OCI-LY3 (cell line): Measurements from ENCODE around the gene MAPK8IP1.

Experiments
- H2AFZ ChIP-seq: fragments of 200-600, 300-600 bp; shearing (Covaris generic); 2 replicates; pipeline ENCODE4 v1.6.0; 2014; ENCODE audit warnings: antibody characterized with exemption, low read depth, low read length
- H3K27ac ChIP-seq: fragments of 200-600, 300-600 bp; sonication (generic); 2 replicates; pipeline ENCODE4 v1.5.1; 2014; ENCODE audit warnings: mild to moderate bottlenecking, low read length, moderate library complexity, mixed read lengths
- H3K27me3 ChIP-seq: fragments of 200-600, 300-600 bp; sonication (generic); 2 replicates; pipeline ENCODE4 v1.6.1; 2014; ENCODE audit warnings: low read depth, low read length, mixed read lengths
- H3K36me3 ChIP-seq: fragments of 200-600, 300-600 bp; sonication (generic); replicated peaks from 2 replicates; pipeline ENCODE3; 2014; ENCODE audit warnings: low read depth, low read length, mixed read lengths
- H3K4me1 ChIP-seq: fragments of 300-600, 200-600 bp; sonication (generic); 2 replicates; pipeline ENCODE4 v1.6.1; 2014; ENCODE audit warnings: low read length, mixed read lengths
- H3K4me2 ChIP-seq: fragments of 200-600, 300-600 bp; sonication (generic); 2 replicates; pipeline ENCODE4 v1.6.1; 2014; ENCODE audit warnings: low read length, mixed read lengths
- H3K4me3 ChIP-seq: fragments of 300-600, 200-600 bp; sonication (generic); 2 replicates; pipeline ENCODE4 v1.5.1; 2014; ENCODE audit warnings: antibody characterized with exemption, mild to moderate bottlenecking, low read length, moderate library complexity
- H3K79me2 ChIP-seq: fragments of 300-600, 200-600 bp; shearing (Covaris generic); 2 replicates; pipeline ENCODE4 v1.6.1; 2014; ENCODE audit warnings: mild to moderate bottlenecking, low read length, mixed read lengths
- H3K9ac ChIP-seq: fragments of 300-600, 200-600 bp; shearing (Covaris generic); 2 replicates; pipeline ENCODE4 v1.6.0; 2014; ENCODE audit warnings: mild to moderate bottlenecking, low read length, moderate library complexity
- H3K9me3 ChIP-seq: fragments of 200-600, 300-600 bp; shearing (Covaris generic); 2 replicates; pipeline ENCODE4 v1.6.1; 2014; ENCODE audit warnings: low read length, mixed read lengths; ENCODE audit not compliant: insufficient read depth
- H4K20me1 ChIP-seq: fragments of 200-600, 300-600 bp; sonication (generic); 2 replicates; pipeline ENCODE4 v1.6.1; 2016; ENCODE audit warnings: low read length, mixed read lengths; ENCODE audit not compliant: insufficient read depth
- CTCF ChIP-seq: fragments of 200-600, 300-600 bp; sonication (generic); IDR thresholded peaks from 2 replicates; pipeline ENCODE4 v1.5.1; 2014; ENCODE audit warnings: antibody characterized with exemption, low read length, low read depth
- EZH2phosphoT487 ChIP-seq: fragments of 200-600 bp; shearing (Covaris generic); IDR thresholded peaks from 2 replicates; pipeline ENCODE4 v1.6.1; 2018; ENCODE audit warnings: antibody characterized with exemption, mixed run types, low read depth

Gene MAPK8IP1

GRCh38 chr11:45906965-45907611 lies 21.6 kb downstream of the MAPK8IP1 start, which contains the start of gene FREY1:
FREY1 (minus strand) TSS chr11:45907271; CDS start chr11:45907245, 26 bp downstream.
- no peak within 1 kb of the TSS for H3K4me3 ChIP-seq
- H3K36me3 ChIP-seq = no peaks in the 10 kb centered on the region
- H3K27me3 ChIP-seq = no peaks in the 10 kb centered on the region
- H4K20me1 ChIP-seq = no peaks in the 10 kb centered on the region
- H3K4me2 ChIP-seq = no peak within 1 kb of the TSS
- H2AFZ ChIP-seq = no peak within 1 kb of the TSS
- H3K27ac ChIP-seq = no peak within 1 kb of the TSS
- H3K9ac ChIP-seq = no peak within 1 kb of the TSS
- H3K9me3 ChIP-seq = no peaks in the 10 kb centered on the region
- TF ChIP-seq EZH2phosphoT487 (no peak), CTCF (no peak)
- no peaks in the 10 kb centered on the region for H3K79me2 ChIP-seq
- H3K4me1 ChIP-seq = no peaks in the 10 kb centered on the region; the same call in 1 of the 2 replicates

- H3K27ac ChIP-seq = no peak overlapping the region
- no peaks in the 10 kb centered on the region for H3K36me3 ChIP-seq
- H3K4me1 ChIP-seq = no peaks in the 10 kb centered on the region; the same call in 1 of the 2 replicates
- H3K9ac ChIP-seq = no peak overlapping the region
- H2AFZ ChIP-seq = no peak overlapping the region
- H4K20me1 ChIP-seq = no peaks in the 10 kb centered on the region
- no peak overlapping the region for H3K4me3 ChIP-seq
- H3K4me2 ChIP-seq = no peak overlapping the region
- H3K9me3 ChIP-seq = no peaks in the 10 kb centered on the region
- no peaks in the 10 kb centered on the region for H3K79me2 ChIP-seq
- TF ChIP-seq EZH2phosphoT487 (no peak), CTCF (no peak)
- no peaks in the 10 kb centered on the region for H3K27me3 ChIP-seq
These were observed 22.5 kb downstream of the MAPK8IP1 start for GRCh38 chr11:45907911-45908370.

GRCh38 chr11:45909594-45910475 lies 24.4 kb downstream of the MAPK8IP1 start:
- no peak for TF ChIP-seq CTCF
- no peak for TF ChIP-seq EZH2phosphoT487
- H4K20me1 ChIP-seq = no peaks in the 10 kb centered on the region
- no peaks in the 10 kb centered on the region for H3K27me3 ChIP-seq
- peaks cover 6% of the 10 kb centered on the region for H3K36me3 ChIP-seq
- no peak overlapping the region for H3K27ac ChIP-seq
- no peak overlapping the region for H3K4me2 ChIP-seq
- no peaks in the 10 kb centered on the region for H3K9me3 ChIP-seq
- no peaks in the 10 kb centered on the region for H3K79me2 ChIP-seq
- H2AFZ ChIP-seq = no peak overlapping the region
- H3K4me3 ChIP-seq = no peak overlapping the region
- H3K4me1 ChIP-seq = no peaks in the 10 kb centered on the region; the same call in 1 of the 2 replicates
- no peak overlapping the region for H3K9ac ChIP-seq

- Histone ChIP-seq H4K20me1 (no peaks in the 10 kb centered on the region), H2AFZ (no peak overlapping the region), H3K9ac (no peak overlapping the region), H3K27ac (no peak overlapping the region), H3K9me3 (no peaks in the 10 kb centered on the region), H3K4me2 (no peak overlapping the region), H3K4me3 (no peak overlapping the region), H3K4me1 (no peaks in the 10 kb centered on the region; the same call in 1 of the 2 replicates), H3K36me3 (peaks cover 8% of the 10 kb centered on the region), H3K79me2 (no peaks in the 10 kb centered on the region; the same call in 1 of the 2 replicates), H3K27me3 (no peaks in the 10 kb centered on the region)
- TF ChIP-seq EZH2phosphoT487 (no peak), CTCF (no peak)
These were observed 25.2 kb downstream of the MAPK8IP1 start for GRCh38 chr11:45910623-45911022.
